Kidney epithelial cell (primary cell): Measurements from ENCODE around the gene PLA2G6. TPM values are rescaled to one million over a fixed set of nuclear protein-coding genes. Genes with fewer than 3 reads are reported as not detected.

ENCODE experiments used
- DNase-seq: peaks from one replicate; pipeline ENCODE4 v3.0.0-alpha.2; 2010; ENCODE audit warnings: low read depth
- H3K27me3 ChIP-seq: 2 replicates; pipeline ENCODE4 v1.6.0; 2011; ENCODE audit warnings: low read length; ENCODE audit not compliant: control insufficient read depth, insufficient read depth
- H3K36me3 ChIP-seq: 2 replicates; pipeline ENCODE4 v1.5.1; 2011; ENCODE audit warnings: low read length; ENCODE audit not compliant: control insufficient read depth, insufficient read depth
- H3K4me3 ChIP-seq: 2 replicates; pipeline ENCODE4 v1.5.1; 2011; ENCODE audit warnings: low read depth, mild to moderate bottlenecking, control low read depth, low read length
- total RNA-seq: library from RNA; depleted of rRNA; stranded (reverse); fragments of >200 nt; gene quantifications from 2 replicates; pipeline ENCODE4 v1.2.3, GENCODE V29; 2015
- TF ChIP-seq, protein P1 (sequence below): IDR thresholded peaks from 2 replicates; pipeline ENCODE4 v1.5.1; 2011; ENCODE audit warnings: mild to moderate bottlenecking, moderate library complexity, low read length, control low read depth, inconsistent platforms; ENCODE audit not compliant: insufficient read depth, poor library complexity, severe bottlenecking

Gene PLA2G6
- total RNA-seq, 1 donor from 2014 or later: 15.5 TPM

DNA sequence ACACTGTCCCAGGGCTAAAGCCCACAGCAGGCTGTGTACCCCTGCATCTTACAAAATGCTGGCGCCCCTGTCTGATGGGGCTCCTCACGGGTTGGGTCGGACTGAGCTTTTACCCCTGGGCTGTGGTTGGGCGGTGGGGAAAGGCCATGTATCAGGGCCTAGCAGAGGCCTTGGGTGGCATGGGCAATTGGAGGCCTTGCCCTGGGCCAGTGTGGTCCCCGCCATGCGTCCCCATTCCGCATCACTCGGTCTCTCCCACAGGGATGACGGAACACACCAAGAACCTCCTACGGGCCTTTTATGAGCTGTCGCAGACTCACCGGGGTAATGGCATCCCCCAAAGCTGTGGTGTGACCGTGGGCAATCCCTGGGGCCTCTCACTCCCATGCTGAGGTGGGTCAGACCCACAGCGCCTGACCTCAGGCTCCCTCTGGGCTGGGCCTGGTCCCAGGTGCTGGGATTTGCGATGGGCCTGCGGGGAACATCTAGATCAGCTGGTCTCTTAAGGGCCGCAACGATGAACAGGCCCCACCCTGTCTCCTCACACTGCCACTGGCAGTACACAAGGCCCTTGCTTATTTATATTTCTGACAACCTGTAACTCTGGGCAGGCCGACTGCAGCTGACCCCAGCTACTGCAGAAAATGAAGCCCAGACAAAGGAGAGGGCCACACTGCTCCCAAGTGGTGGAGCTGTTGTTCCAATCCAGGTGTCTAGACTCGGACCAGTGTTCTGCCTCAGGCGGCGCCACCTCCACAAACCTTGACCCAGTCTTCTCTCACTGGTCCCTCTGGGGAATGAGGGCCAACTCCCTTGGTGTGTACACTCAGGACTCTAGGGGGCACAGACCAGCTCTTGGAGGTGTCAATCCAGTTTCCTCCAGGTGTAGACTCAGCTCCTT lies 110.0 kb downstream of the PLA2G6 start:
- no peak for DNase-seq
- TF ChIP-seq, protein P1, sequence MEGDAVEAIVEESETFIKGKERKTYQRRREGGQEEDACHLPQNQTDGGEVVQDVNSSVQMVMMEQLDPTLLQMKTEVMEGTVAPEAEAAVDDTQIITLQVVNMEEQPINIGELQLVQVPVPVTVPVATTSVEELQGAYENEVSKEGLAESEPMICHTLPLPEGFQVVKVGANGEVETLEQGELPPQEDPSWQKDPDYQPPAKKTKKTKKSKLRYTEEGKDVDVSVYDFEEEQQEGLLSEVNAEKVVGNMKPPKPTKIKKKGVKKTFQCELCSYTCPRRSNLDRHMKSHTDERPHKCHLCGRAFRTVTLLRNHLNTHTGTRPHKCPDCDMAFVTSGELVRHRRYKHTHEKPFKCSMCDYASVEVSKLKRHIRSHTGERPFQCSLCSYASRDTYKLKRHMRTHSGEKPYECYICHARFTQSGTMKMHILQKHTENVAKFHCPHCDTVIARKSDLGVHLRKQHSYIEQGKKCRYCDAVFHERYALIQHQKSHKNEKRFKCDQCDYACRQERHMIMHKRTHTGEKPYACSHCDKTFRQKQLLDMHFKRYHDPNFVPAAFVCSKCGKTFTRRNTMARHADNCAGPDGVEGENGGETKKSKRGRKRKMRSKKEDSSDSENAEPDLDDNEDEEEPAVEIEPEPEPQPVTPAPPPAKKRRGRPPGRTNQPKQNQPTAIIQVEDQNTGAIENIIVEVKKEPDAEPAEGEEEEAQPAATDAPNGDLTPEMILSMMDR: no peak
- H3K36me3 ChIP-seq: peaks cover 7% of the 10 kb centered on the region
- H3K4me3 ChIP-seq: no peak overlapping the region
- H3K27me3 ChIP-seq: no peaks in the 10 kb centered on the region

GRCh38 chr22:38070250-38070921 lies 111.2 kb downstream of the PLA2G6 start:
- peaks cover 7% of the 10 kb centered on the region for H3K36me3 ChIP-seq
- TF ChIP-seq, protein P1: no peak
- DNase-seq: no peak
- H3K4me3 ChIP-seq: no peak overlapping the region
- no peaks in the 10 kb centered on the region for H3K27me3 ChIP-seq

GRCh38 chr22:38069372-38070249 lies 112.0 kb downstream of the PLA2G6 start:
- Histone ChIP-seq H3K27me3 (no peaks in the 10 kb centered on the region), H3K36me3 (peaks cover 7% of the 10 kb centered on the region), H3K4me3 (no peak overlapping the region)
- TF ChIP-seq, protein P1: peak; percentile 43
- DNase-seq: no peak

DNA sequence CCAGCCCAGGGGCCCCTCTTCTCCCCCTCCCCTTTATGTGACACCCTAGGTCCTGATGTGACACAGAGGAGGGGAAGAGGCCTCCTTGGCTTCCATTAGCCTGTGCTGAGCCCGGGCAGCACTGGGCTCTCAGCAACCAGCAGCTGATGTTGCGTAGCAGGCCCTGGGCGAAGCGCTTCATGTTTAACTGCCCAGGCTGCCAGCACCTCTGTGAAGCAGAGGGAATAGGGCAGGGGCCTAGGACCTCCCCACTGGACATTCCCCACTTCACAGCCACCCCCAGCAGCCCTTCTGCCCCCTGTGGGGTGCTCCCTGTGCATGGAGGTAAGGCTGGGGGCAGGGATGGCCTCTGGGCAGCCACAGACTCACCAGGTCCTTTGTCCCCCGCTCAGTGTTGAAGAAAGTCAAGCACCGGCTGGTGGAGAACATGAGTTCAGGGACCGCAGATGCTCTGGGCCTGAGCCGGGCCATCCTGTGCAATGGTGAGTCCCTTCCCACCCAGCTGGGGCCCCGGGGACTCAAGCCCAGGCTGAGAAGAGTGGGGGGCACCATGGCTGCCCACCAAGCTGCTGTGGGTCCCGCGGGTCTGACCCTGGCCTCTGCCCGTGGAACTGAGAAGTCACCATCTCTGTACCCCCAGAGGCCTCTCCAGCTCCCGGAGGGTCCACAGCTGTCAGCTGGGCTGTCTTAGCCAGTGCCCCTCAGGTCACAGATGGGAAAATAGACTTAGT lies 112.8 kb downstream of the PLA2G6 start:
- DNase-seq: no peak
- TF ChIP-seq, protein P1: no peak
- no peak overlapping the region for H3K4me3 ChIP-seq
- peaks cover 7% of the 10 kb centered on the region for H3K36me3 ChIP-seq
- H3K27me3 ChIP-seq: no peaks in the 10 kb centered on the region

DNA sequence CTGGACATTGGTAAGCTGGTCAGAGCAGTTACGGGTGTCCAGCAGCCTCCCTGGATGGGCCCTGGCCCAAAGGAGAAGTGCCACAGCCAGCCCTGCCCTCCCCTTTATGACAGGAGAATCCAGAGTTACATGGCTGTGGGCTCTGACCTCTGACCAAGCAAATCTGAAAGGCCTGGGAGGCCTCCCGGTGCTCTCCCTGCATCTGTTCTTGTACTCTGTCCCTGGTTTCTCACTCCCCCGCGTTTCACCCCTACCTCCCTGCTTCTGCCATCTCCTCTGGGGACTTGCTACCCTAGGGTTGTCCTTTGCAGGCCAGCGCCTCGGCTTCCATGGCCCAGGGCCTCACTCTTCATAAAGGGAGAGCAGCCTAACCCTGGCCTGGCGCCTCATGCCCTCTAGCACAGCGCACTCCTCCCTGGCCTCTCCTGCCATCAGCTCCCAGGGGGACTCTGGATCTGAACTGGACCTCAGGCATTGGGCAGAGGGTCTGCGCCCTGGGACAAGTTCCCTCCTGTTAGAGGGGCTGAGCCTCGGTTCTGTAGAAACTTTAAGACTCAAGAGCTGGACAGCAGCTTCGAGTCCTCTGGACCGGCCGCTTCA lies 113.8 kb downstream of the PLA2G6 start:
- no peak for DNase-seq
- TF ChIP-seq, protein P1: no peak
- H3K36me3 ChIP-seq: peaks cover 5% of the 10 kb centered on the region
- H3K27me3 ChIP-seq: no peaks in the 10 kb centered on the region
- H3K4me3 ChIP-seq: no peak overlapping the region
